Pancreas (tissue), 10 donors: ENCODE data around the gene CSTPP1. TPM values are rescaled to one million over a fixed set of nuclear protein-coding genes. Genes with fewer than 3 reads are reported as not detected.

ENCODE experiments used
- ATAC-seq, 4 donors: fragments of 200-7000 bp; cut with Tn5 transposase; one replicate each; pipeline versions ENCODE4 v1.8.0 to v1.9.1; 2020; ENCODE audit warnings: mild to moderate bottlenecking in 4 of 4, moderate library complexity in 4 of 4
- DNase-seq, 6 donors: peaks; one replicate each; pipeline ENCODE4 v3.0.0-alpha.2; 2020
- FAIRE-seq: peaks from 2 replicates; lab custom pipeline; 2012; peaks lifted over from hg19 to GRCh38; lab: Jason Lieb, UNC
- H3K27ac ChIP-seq, 4 donors: fragments of 200-600 bp; sonication (generic); 1 replicate in 3 of 4; 2 replicates in 1 of 4; pipeline versions ENCODE4 v1.5.0 to v1.8.0; 2020
- H3K27me3 ChIP-seq, 4 donors: fragments of 200-600 bp; one replicate each; pipeline ENCODE4 v1.8.0; 2021
- H3K36me3 ChIP-seq, 3 donors: fragments of 200-600 bp; sonication (generic) in 1 of 3; one replicate each; pipeline versions ENCODE4 v1.5.0 to v1.8.0; 2020 to 2021
- H3K4me1 ChIP-seq, 3 donors: fragments of 200-600 bp; one replicate each; pipeline ENCODE4 v1.8.0; 2021
- H3K4me3 ChIP-seq, 4 donors: fragments of 200-600 bp; sonication (generic) in 2 of 4; one replicate each; pipeline versions ENCODE4 v1.5.0 to v1.8.0; 2020 to 2021
- H3K9me3 ChIP-seq, 4 donors: fragments of 200-600 bp; one replicate each; pipeline ENCODE4 v1.8.0; 2021
- WGBS, 2 donors: extraction: QIAGEN DNeasy Blood & Tissue Kit; methylation state at CpG; one replicate each; pipeline ENCODE4 v1.1.7; 2013; 5-methylcytosine and 5-hydroxymethylcytosine counted together
- intact Hi-C, 3 donors: fragments of 100-400 bp; cut with DNase I; formaldehyde crosslinking; loops; one replicate each; pipeline versions ENCODE4 v1.11.1 to v1.14.2; 2022
- polyA plus RNA-seq, 2 donors: library from polyadenylated mRNA; stranded (reverse); fragments of 200-250 nt; gene quantifications; one replicate each; pipeline ENCODE4 v1.2.3, GENCODE V29; 2013
- total RNA-seq, 6 donors: library from RNA; stranded (reverse); fragmentation: NEBNext Ultra II Directional in 4 of 6; extraction: Animal tissue kit (Norgen Biotek cat#: 25700) in 4 of 6; gene quantifications; one replicate each; pipeline versions ENCODE4 v1.2.1 to v1.2.4, GENCODE V29; 2021 to 2023
- TF ChIP-seq, protein P1 (sequence below), 4 donors: fragments of 200-600 bp; sonication (generic) in 3 of 4; IDR thresholded peaks; one replicate each; pipeline versions ENCODE4 v1.5.0 to v1.8.0; 2021; ENCODE audit warnings: antibody characterized with exemption in 4 of 4
- donor health status: healthy with polysubstance abuse.
- donor health status: DM: no; HTN: no; CAD: no; lungs with moderate emphysema.
- donor health status: DM: no; HTN: no; CAD: no.
- donor health status: control.
- donor health status: control.
- donor health status: Bipolar disorder and iron deficiency.
- donor health status: DM: yes; HTN: yes; CAD: no.
- donor health status: DM: no; HTN: no; CAD: no.
- donor health status: DM: no; HTN: no; CAD: no.
- donor health status: DM: yes; HTN: yes; CAD: no.

Gene CSTPP1
- total and polyA plus RNA-seq, 8 donors, result 9.7 to 23.6 (median 14.0) TPM

DNA sequence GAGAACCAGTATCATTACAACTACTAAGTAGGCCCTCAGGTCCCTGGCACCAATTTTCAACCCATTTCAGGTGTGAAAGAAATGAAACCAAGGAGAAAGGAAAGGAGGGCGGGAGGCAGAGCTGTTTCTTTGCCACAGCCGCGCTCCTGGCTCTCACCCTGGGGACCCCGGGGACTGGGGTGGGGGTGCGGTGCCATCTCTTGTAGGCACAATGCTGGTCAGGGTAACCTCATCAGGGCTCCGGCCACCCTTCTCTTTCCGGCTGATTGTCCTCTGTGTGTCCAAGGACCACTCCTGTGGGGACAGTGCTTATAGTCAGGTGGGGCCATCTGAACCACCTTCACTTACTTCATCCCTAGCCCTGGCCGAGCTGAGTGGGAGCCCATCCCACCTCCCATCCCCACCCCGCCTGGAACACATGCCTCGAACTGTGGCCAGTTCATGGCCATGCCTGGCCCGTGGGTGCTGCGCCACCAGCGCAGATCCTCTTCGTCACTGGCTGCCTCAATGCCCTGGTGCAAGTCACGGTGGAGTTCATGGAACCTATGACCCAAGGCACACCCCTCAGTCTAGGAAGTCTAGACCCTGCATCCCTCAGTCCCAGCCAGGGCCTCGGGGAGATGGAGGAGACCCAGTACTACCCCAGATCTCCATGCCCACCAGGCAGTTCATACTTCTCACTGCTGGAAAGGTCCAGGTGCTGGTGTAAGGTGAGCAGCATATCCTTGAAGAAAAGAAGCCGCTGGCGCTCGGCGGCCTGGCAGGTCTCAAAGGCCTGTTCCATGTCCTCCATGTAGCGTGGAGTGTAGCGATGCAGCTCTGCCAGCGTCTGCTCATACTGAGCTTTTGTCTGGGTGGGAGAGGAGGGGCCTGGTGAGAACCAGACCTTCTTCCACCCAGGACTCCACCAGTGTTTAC lies 242.4 kb downstream of the CSTPP1 start:
- Histone ChIP-seq H3K4me1 (peaks cover 11 to 16% (median 14%) of the 10 kb centered on the region in 3 donors), H3K27ac (no peak overlapping the region), H3K4me3 (no peak overlapping the region), H3K9me3 (no peaks in the 10 kb centered on the region), H3K27me3 (no peaks in the 10 kb centered on the region), H3K36me3 (no peaks in the 10 kb centered on the region)
- 90 to 91% methylated on average over 23 of the region's 23 CpGs for WGBS, 2 donors
- TF ChIP-seq, protein P1, sequence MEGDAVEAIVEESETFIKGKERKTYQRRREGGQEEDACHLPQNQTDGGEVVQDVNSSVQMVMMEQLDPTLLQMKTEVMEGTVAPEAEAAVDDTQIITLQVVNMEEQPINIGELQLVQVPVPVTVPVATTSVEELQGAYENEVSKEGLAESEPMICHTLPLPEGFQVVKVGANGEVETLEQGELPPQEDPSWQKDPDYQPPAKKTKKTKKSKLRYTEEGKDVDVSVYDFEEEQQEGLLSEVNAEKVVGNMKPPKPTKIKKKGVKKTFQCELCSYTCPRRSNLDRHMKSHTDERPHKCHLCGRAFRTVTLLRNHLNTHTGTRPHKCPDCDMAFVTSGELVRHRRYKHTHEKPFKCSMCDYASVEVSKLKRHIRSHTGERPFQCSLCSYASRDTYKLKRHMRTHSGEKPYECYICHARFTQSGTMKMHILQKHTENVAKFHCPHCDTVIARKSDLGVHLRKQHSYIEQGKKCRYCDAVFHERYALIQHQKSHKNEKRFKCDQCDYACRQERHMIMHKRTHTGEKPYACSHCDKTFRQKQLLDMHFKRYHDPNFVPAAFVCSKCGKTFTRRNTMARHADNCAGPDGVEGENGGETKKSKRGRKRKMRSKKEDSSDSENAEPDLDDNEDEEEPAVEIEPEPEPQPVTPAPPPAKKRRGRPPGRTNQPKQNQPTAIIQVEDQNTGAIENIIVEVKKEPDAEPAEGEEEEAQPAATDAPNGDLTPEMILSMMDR (IDR thresholded peaks at IDR 0.05), result no peak
- intact Hi-C loops, result loop anchor here in 1 of 3 donors (10.0 kb wide), 1 partner anchor 176 kb away; the partner anchor contains the start of gene MYBPC3
- DNase-seq (no peak), FAIRE-seq (no peak), ATAC-seq (no peak)

DNA sequence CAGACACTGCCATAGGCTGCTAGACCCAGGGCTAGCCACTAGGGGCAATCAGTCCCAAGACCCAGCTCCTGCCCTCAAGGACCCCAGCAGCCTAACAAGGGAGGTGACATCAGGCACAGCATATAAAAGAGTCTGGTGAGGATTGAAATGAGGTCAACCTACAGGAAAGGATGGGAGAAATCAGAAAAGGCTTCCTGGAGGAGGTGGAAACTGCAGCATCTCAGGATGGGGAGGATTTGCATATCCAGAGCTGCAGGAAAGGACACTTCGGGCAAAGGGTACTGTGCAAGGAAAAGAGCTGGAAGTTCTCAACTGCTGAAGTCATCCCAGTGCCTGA lies 243.1 kb downstream of the CSTPP1 start:
- H3K9me3 ChIP-seq, result no peaks in the 10 kb centered on the region
- TF ChIP-seq, protein P1 (IDR thresholded peaks at IDR 0.05), result peak in 3 of 4 donors; percentile 11 to 44 (median 33)
- H3K27ac ChIP-seq, result no peak overlapping the region
- intact Hi-C loops, result loop anchor here in 1 of 3 donors (10.0 kb wide), 1 partner anchor 175 kb away; the partner anchor contains the start of gene MYBPC3
- no peak overlapping the region for H3K4me3 ChIP-seq
- no peak for FAIRE-seq
- ATAC-seq, result no peak
- H3K4me1 ChIP-seq, result peaks cover 11 to 23% (median 14%) of the 10 kb centered on the region in 3 donors
- H3K36me3 ChIP-seq, result no peaks in the 10 kb centered on the region
- 92 to 100% methylated on average over 1 of the region's 1 CpG for WGBS, 2 donors
- H3K27me3 ChIP-seq, result no peaks in the 10 kb centered on the region
- peak in 1 of 6 donors; percentile 51 for DNase-seq

DNA sequence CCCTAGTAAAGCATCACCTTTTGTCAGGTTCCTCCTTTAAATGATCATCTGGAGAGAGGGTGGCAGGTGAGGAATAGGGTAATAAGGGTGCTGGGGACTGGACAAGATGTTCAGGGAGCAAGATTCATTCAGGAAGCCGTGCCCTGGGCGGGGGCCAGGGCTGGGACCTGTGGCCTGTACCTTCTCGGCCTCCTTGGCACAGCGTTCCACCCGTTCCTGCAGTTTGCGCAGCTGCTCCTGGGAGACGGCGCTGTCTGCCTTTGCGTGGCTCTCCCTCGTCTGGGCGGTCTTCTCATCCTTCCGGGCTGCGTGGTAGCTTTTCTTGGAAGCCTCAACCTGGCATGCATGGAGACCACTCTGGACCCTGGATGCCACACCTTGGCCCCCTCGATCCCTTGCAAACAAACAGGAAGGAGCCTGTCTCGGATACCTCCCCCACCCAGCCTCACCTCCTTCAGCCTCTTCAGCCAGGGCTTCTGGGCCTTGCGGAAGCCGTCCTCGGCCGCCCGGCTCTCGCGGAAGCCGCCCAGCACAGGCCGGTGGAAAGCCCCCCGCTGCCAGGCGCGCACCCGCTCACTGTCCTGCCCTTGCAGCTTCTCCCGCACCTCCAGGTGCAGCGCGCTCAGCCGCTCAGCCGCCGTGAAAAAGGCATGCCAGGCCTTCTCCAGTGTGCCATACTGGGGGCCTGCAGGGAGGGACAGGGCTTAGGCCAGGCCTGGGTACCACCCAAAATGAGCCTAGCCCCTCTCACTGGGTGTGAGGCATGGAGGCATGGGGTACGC lies 243.6 kb downstream of the CSTPP1 start:
- Histone ChIP-seq H3K27me3 (no peaks in the 10 kb centered on the region), H3K27ac (no peak overlapping the region), H3K36me3 (no peaks in the 10 kb centered on the region), H3K9me3 (no peaks in the 10 kb centered on the region), H3K4me3 (no peak overlapping the region), H3K4me1 (peaks cover 8 to 21% (median 13%) of the 10 kb centered on the region in 3 donors)
- ATAC-seq, result no peak
- no peak for DNase-seq
- intact Hi-C loops, result loop anchor here in 1 of 3 donors (5.0 kb wide), 1 partner anchor 82 kb away; no protein-coding TSS in a partner anchor
- no peak for FAIRE-seq
- TF ChIP-seq, protein P1 (IDR thresholded peaks at IDR 0.05), result no peak
- WGBS, 2 donors, result 92 to 95% methylated on average over 34 to 35 of the region's 35 CpGs

DNA sequence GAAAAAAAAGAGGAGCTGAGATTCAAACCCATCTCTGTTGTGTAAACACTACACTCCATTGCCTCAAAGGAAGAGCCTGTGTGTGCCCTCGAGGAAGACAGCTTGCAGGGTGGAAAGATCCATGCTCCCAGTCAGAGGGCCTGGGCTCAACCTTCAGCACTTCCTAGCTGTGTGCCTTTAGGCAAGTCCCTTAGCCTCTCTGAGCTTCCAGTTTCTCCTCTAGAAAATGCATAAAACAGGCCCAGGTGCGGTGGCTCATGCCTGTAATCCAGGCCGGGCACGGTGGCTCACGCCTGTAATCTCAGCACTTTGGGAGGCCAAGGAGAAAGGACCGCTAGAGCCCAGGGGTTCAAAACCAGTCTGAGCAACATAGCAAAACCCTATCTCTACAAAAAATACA lies 244.7 kb downstream of the CSTPP1 start:
- FAIRE-seq (no peak), ATAC-seq (no peak), DNase-seq (no peak)
- no peaks in the 10 kb centered on the region for H3K36me3 ChIP-seq
- H3K4me1 ChIP-seq, result peaks cover 0 to 13% (median 6%) of the 10 kb centered on the region in 3 donors
- intact Hi-C loops, result loop anchor here in 1 of 3 donors (5.0 kb wide), 1 partner anchor 81 kb away; no protein-coding TSS in a partner anchor
- TF ChIP-seq, protein P1 (IDR thresholded peaks at IDR 0.05), result no peak
- H3K27ac ChIP-seq, result no peak overlapping the region
- 88 to 89% methylated on average over 6 of the region's 6 CpGs for WGBS, 2 donors
- H3K4me3 ChIP-seq, result no peak overlapping the region
- no peaks in the 10 kb centered on the region for H3K9me3 ChIP-seq
- no peaks in the 10 kb centered on the region for H3K27me3 ChIP-seq
